Keratinocyte (primary cell): ENCODE data around the gene GFRA4.

ENCODE experiments used
- CTCF ChIP-seq, 3 experiments: IDR thresholded peaks in 1 of 3; conservative IDR thresholded peaks in 1 of 3; optimal IDR thresholded peaks in 1 of 3; 2 replicates in 2 of 3; 3 replicates in 1 of 3; pipeline versions ENCODE3 to v1.5.1; 2011; ENCODE audit warnings: low read length in 3 of 3, mild to moderate bottlenecking in 3 of 3, moderate library complexity in 2 of 3, control low read depth in 1 of 3, inconsistent platforms in 1 of 3; ENCODE audit not compliant: insufficient read depth in 2 of 3; ENCODE audit errors: extremely low read depth in 1 of 3
- EZH2 ChIP-seq: IDR thresholded peaks from one replicate; pipeline ENCODE4 v1.6.1; 2012; ENCODE audit warnings: inconsistent platforms, mild to moderate bottlenecking, low read length, moderate library complexity

- TF ChIP-seq EZH2 (no peak), CTCF (optimal IDR thresholded peaks at IDR 0.05 in 1 of 3, IDR thresholded peaks at IDR 0.05 in 1 of 3, conservative IDR thresholded peaks at IDR 0.05 in 1 of 3; ENCODE audit: extremely low read depth in 1 of 3, insufficient read depth in 2 of 3, low read length in 3 of 3) (no peak)
Measured at GRCh38 chr20:3663858-3664257, 659 bp upstream of the GFRA4 start.
